Measurements from ENCODE around the gene DIAPH1.

GRCh38 chr5:141490771-141491170 is 128.0 kb downstream of the DIAPH1 start:
- TF ChIP-seq CTCF (IDR thresholded peaks at IDR 0.05; ENCODE audit: low read length) = no peak
- no peak for TF ChIP-seq EZH2 (optimal IDR thresholded peaks at IDR 0.05; ENCODE audit: low read depth, low read length)
